Measurements from ENCODE around the gene IPMK.

DNA sequence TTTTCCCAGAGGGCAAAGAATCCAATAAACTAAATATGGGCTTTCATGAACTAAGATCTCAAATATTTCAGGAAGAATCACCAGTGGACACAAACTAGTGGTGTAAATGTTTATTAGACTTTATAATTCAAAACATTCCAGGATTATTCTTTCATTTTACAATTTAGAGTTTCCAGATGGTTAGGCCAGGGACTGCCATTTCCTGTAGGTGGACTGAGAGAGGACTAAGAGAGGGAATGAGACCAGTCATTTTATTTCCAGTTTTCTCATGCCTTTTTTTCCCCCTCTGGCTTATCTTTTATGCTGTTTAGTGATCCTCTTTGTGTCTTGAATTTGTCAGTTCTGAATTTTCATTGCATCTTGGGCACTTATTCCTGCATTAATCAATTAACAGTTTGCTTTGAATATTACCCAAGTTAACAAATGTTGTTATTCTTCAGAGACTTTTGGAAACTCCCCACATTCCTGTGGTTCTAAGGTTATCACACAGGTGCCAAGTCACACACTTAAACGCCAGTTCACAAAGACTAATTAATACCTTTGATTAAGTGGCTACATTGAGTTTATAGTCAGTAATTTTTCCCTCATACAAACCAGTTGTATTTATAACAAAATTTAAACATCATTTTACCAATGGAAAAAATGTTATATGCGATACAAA, 13.5 kb upstream of the IPMK start:
- TF ChIP-seq, protein P1, sequence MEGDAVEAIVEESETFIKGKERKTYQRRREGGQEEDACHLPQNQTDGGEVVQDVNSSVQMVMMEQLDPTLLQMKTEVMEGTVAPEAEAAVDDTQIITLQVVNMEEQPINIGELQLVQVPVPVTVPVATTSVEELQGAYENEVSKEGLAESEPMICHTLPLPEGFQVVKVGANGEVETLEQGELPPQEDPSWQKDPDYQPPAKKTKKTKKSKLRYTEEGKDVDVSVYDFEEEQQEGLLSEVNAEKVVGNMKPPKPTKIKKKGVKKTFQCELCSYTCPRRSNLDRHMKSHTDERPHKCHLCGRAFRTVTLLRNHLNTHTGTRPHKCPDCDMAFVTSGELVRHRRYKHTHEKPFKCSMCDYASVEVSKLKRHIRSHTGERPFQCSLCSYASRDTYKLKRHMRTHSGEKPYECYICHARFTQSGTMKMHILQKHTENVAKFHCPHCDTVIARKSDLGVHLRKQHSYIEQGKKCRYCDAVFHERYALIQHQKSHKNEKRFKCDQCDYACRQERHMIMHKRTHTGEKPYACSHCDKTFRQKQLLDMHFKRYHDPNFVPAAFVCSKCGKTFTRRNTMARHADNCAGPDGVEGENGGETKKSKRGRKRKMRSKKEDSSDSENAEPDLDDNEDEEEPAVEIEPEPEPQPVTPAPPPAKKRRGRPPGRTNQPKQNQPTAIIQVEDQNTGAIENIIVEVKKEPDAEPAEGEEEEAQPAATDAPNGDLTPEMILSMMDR (conservative IDR thresholded peaks at IDR 0.05): no peak
- TF ChIP-seq ZFX (IDR thresholded peaks at IDR 0.05): no peak

Data from C4-2B (cell line).